Measurements from ENCODE around the gene HLA-DPA1. TPM values are rescaled to one million over a fixed set of nuclear protein-coding genes. Genes with fewer than 3 reads are reported as not detected.

Gene HLA-DPA1
- total RNA-seq, 1 experiment from 2014 or later = 2.6 TPM

GRCh38 chr6:33075568-33076405 lies 2.3 kb upstream of the HLA-DPA1 start, which contains the start of gene HLA-DPB1:
TSS of gene HLA-DPB1 (plus strand) at chr6:33075990. CDS start at chr6:33076042, 52 bp downstream.
- no peaks in the 10 kb centered on the region for H3K4me1 ChIP-seq (ENCODE audit: insufficient read depth, low read length)
- Mint-ChIP-seq H3K4me3 (no peak within 1 kb of the TSS), H3K27me3 (ENCODE audit: low read depth) (peaks cover 13% of the 10 kb centered on the region), H3K27ac (no peak within 1 kb of the TSS), H3K9me3 (no peaks in the 10 kb centered on the region), H3K4me1 (peaks cover 11 to 15% of the 10 kb centered on the region in 2 experiments), H3K36me3 (ENCODE audit: insufficient read depth in 1 of 3, low read depth in 3 of 3) (no peaks in the 10 kb centered on the region)
- no peak within 1 kb of the TSS for H3K23ac ChIP-seq (ENCODE audit: insufficient read length, low read depth, low read length)
- no peak within 1 kb of the TSS for H2BK15ac ChIP-seq (ENCODE audit: low read depth, low read length)
- no peak within 1 kb of the TSS for H2AK5ac ChIP-seq (ENCODE audit: insufficient read length, low read length)
- no peak within 1 kb of the TSS for H3K14ac ChIP-seq (ENCODE audit: insufficient read depth, low read length)
- no peak within 1 kb of the TSS for H3K56ac ChIP-seq (ENCODE audit: insufficient read length, low read depth, low read length)
- H4K20me1 ChIP-seq (ENCODE audit: control insufficient read depth, insufficient read depth, insufficient read length) = no peaks in the 10 kb centered on the region
- H2BK20ac ChIP-seq (ENCODE audit: low read depth, low read length, poor library complexity, severe bottlenecking) = no peak within 1 kb of the TSS
- no peak within 1 kb of the TSS for H4K5ac ChIP-seq (ENCODE audit: insufficient read length, low read depth, low read length)
- no peak within 1 kb of the TSS for H2BK5ac ChIP-seq (ENCODE audit: insufficient read length, low read length)
- H3K18ac ChIP-seq (ENCODE audit: insufficient read length, low read depth, low read length) = no peak within 1 kb of the TSS
- H3K79me1 ChIP-seq (ENCODE audit: insufficient read depth, low read depth, low read length, poor library complexity, severe bottlenecking) = no peaks in the 10 kb centered on the region
- no peak within 1 kb of the TSS for H3K27ac ChIP-seq (ENCODE audit: insufficient read length, low read depth, low read length)
- H3K23me2 ChIP-seq (ENCODE audit: insufficient read length, low read depth, low read length, poor library complexity, severe bottlenecking) = peaks cover 2% of the 10 kb centered on the region
- no peak for TF ChIP-seq CTCF (conservative IDR thresholded peaks at IDR 0.05)
- no peak within 1 kb of the TSS for H2AFZ ChIP-seq (ENCODE audit: low read length)
- no peaks in the 10 kb centered on the region for H3K79me2 ChIP-seq (ENCODE audit: insufficient read depth, low read length)
- no peak within 1 kb of the TSS for H4K91ac ChIP-seq (ENCODE audit: insufficient read length, low read depth, low read length)
- no peaks in the 10 kb centered on the region for H3K9me3 ChIP-seq (ENCODE audit: control insufficient read depth, low read depth, low read length)
- H3K4ac ChIP-seq (ENCODE audit: low read depth, low read length) = no peak within 1 kb of the TSS
- WGBS (ENCODE audit: extremely low coverage, insufficient read length, low lambda C conversion rate) = no CpG with 5 or more reads among the region's 10 CpGs
- H3K4me2 ChIP-seq (ENCODE audit: insufficient read depth, insufficient read length, low read length) = no peak within 1 kb of the TSS
- DNase-seq = no peak
- no peak within 1 kb of the TSS for H3K9ac ChIP-seq (ENCODE audit: extremely low read depth, insufficient read length, low read length)
- H3K27me3 ChIP-seq (ENCODE audit: insufficient read depth, low read length) = no peaks in the 10 kb centered on the region
- no peak within 1 kb of the TSS for H2BK12ac ChIP-seq (ENCODE audit: insufficient read length, low read depth, low read length)
- no peak within 1 kb of the TSS for H4K8ac ChIP-seq (replicated peaks; ENCODE audit: insufficient read length, low read depth, low read length)
- H2BK120ac ChIP-seq (ENCODE audit: low read depth, low read length, poor library complexity, severe bottlenecking) = no peak within 1 kb of the TSS
- H3T11ph ChIP-seq (ENCODE audit: low read length) = no peak within 1 kb of the TSS

All from H9 (cell line).